Tibial artery (tissue), 4 donors: ENCODE measurements around the gene TOMT.
A peak's percentile ranks its signal among the peaks of the same experiment; 100 is the strongest.

Source experiments
- DNase-seq, 2 donors: peaks; one replicate each; pipeline ENCODE4 v3.0.0-alpha.2; 2019
- H3K27ac ChIP-seq, 2 donors: fragments of 200-600 bp; sonication (generic) in 1 of 2; 1 replicate in 1 of 2; 2 replicates in 1 of 2; pipeline ENCODE4 v1.5.1; 2018 to 2019; ENCODE audit warnings: mild to moderate bottlenecking in 1 of 2
- H3K27me3 ChIP-seq, 2 donors: fragments of 200-600 bp; sonication (generic) in 1 of 2; one replicate each; pipeline versions ENCODE4 v1.5.1 to v1.6.0; 2016 to 2019
- H3K36me3 ChIP-seq, 3 donors: fragments of 200-600 bp; sonication (generic) in 2 of 3; one replicate each; pipeline ENCODE4 v1.5.1; 2016 to 2019; ENCODE audit warnings: mild to moderate bottlenecking in 2 of 3
- H3K4me1 ChIP-seq, 4 donors: fragments of 200-600 bp; sonication (generic) in 2 of 4; 1 replicate in 3 of 4; 2 replicates in 1 of 4; pipeline ENCODE4 v1.5.1; 2016 to 2019
- H3K4me3 ChIP-seq, 2 donors: fragments of 200-600 bp; sonication (generic) in 1 of 2; 1 replicate in 1 of 2; 2 replicates in 1 of 2; pipeline ENCODE4 v1.5.1; 2018 to 2019; ENCODE audit warnings: mild to moderate bottlenecking in 2 of 2
- H3K9me3 ChIP-seq, 3 donors: fragments of 200-600 bp; sonication (generic) in 1 of 3; one replicate each; pipeline ENCODE4 v1.5.1; 2016 to 2019
- CTCF ChIP-seq, 2 experiments: fragments of 200-600 bp in 1 of 2; fragments of 450-650 bp in 1 of 2; IDR thresholded peaks; one replicate each; pipeline ENCODE4 v1.5.1; 2017 to 2019; ENCODE audit warnings: antibody characterized with exemption in 2 of 2, mild to moderate bottlenecking in 1 of 2, moderate library complexity in 1 of 2
- intact Hi-C: fragments of 100-400 bp; cut with DNase I; formaldehyde crosslinking; loops from one replicate; pipeline ENCODE4 v1.15.0; 2023; ENCODE audit warnings: low total_unique reads

Gene TOMT

GRCh38 chr11:72075756-72076155 is 30.0 kb upstream of the TOMT start:
- H3K27ac ChIP-seq = no peak overlapping the region
- no peak for DNase-seq
- intact Hi-C loops = no loop called here
- peaks cover 0 to 12% (median 6%) of the 10 kb centered on the region in 3 donors for H3K36me3 ChIP-seq
- H3K4me1 ChIP-seq = peaks cover 0 to 33% (median 14%) of the 10 kb centered on the region in 4 donors
- H3K4me3 ChIP-seq = no peak overlapping the region
- H3K27me3 ChIP-seq = no peaks in the 10 kb centered on the region
- no peaks in the 10 kb centered on the region for H3K9me3 ChIP-seq
- no peak for TF ChIP-seq CTCF (IDR thresholded peaks at IDR 0.05)

- Histone ChIP-seq H3K36me3 (peaks cover 0 to 12% (median 6%) of the 10 kb centered on the region in 3 donors), H3K27me3 (no peaks in the 10 kb centered on the region), H3K9me3 (no peaks in the 10 kb centered on the region), H3K27ac (peak overlapping the region; percentile 86 to 97), H3K4me3 (peak overlapping the region in 1 of 2 donors; percentile 94), H3K4me1 (peaks cover 0 to 24% (median 14%) of the 10 kb centered on the region in 4 donors)
- intact Hi-C loops = no loop called here
- no peak for TF ChIP-seq CTCF (IDR thresholded peaks at IDR 0.05)
- DNase-seq = no peak
Measured at GRCh38 chr11:72078477-72078876, 27.2 kb upstream of the TOMT start.

GRCh38 chr11:72079819-72080325 is 25.9 kb upstream of the TOMT start:
- peaks cover 0 to 24% (median 14%) of the 10 kb centered on the region in 4 donors for H3K4me1 ChIP-seq
- H3K27me3 ChIP-seq = no peaks in the 10 kb centered on the region
- no peak for DNase-seq
- H3K9me3 ChIP-seq = no peaks in the 10 kb centered on the region
- intact Hi-C loops = loop anchor here (2.0 kb wide), 1 partner anchor 39 kb away; no protein-coding TSS in a partner anchor
- H3K27ac ChIP-seq = peak overlapping the region; percentile 86 to 97
- peak overlapping the region; percentile 64 to 94 for H3K4me3 ChIP-seq
- TF ChIP-seq CTCF (IDR thresholded peaks at IDR 0.05) = no peak
- peaks cover 0 to 12% (median 6%) of the 10 kb centered on the region in 3 donors for H3K36me3 ChIP-seq

- H3K36me3 ChIP-seq = peaks cover 0 to 7% (median 6%) of the 10 kb centered on the region in 3 donors
- intact Hi-C loops = loop anchor here (2.0 kb wide), 1 partner anchor 40 kb away; no protein-coding TSS in a partner anchor
- peak within 1 kb of the TSS; percentile 64 to 94 for H3K4me3 ChIP-seq
- DNase-seq = peak; percentile 100
- H3K9me3 ChIP-seq = no peaks in the 10 kb centered on the region
- H3K27ac ChIP-seq = peak within 1 kb of the TSS; percentile 86 to 97
- TF ChIP-seq CTCF (IDR thresholded peaks at IDR 0.05) = no peak
- peaks cover 0 to 24% (median 14%) of the 10 kb centered on the region in 4 donors for H3K4me1 ChIP-seq
- H3K27me3 ChIP-seq = no peaks in the 10 kb centered on the region
Measured at GRCh38 chr11:72080326-72081183, 25.2 kb upstream of the TOMT start, which contains the start of the genes LRRC51 and NUMA1. TSS of gene LRRC51 (plus strand) at chr11:72080850. CDS start at chr11:72089084, 8,234 bp downstream. TSS of gene NUMA1 (minus strand) at chr11:72080542. CDS start at chr11:72035943, 44,599 bp downstream.

GRCh38 chr11:72081184-72081644 is 24.5 kb upstream of the TOMT start:
- no peak for DNase-seq
- H3K27ac ChIP-seq = peak overlapping the region; percentile 86 to 97

More at GRCh38 chr11:72081184-72081644, 24.5 kb upstream of the TOMT start:
- H3K9me3 ChIP-seq = no peaks in the 10 kb centered on the region
- H3K4me1 ChIP-seq = peaks cover 0 to 24% (median 14%) of the 10 kb centered on the region in 4 donors
- no peak for TF ChIP-seq CTCF (IDR thresholded peaks at IDR 0.05)
- H3K36me3 ChIP-seq = peaks cover 0 to 8% (median under 1%) of the 10 kb centered on the region in 3 donors
- no peaks in the 10 kb centered on the region for H3K27me3 ChIP-seq
- H3K4me3 ChIP-seq = peak overlapping the region; percentile 64 to 94
- intact Hi-C loops = loop anchor here (2.0 kb wide), 1 partner anchor 40 kb away; no protein-coding TSS in a partner anchor
